Mucosa of gallbladder (tissue), 1 donor: ENCODE measurements around the gene L3MBTL4. TPM values are rescaled to one million over a fixed set of nuclear protein-coding genes. Genes with fewer than 3 reads are reported as not detected.
"Not testable (repeated sequence)": the region's sequence is repeated elsewhere in the genome, so short reads cannot be mapped to it uniquely, and the experiment has no call there.

ENCODE experiments used
- DNase-seq: peaks from one replicate; pipeline ENCODE4 v3.0.0-alpha.2; 2020; ENCODE audit warnings: low spot score
- total RNA-seq: library from RNA; stranded (reverse); gene quantifications from one replicate; pipeline ENCODE4 v1.2.1, GENCODE V29; 2021
- donor health status: DM: no; HTN: no; CAD: no.

L3MBTL4 gene
- total RNA-seq, 1 donor from 2014 or later = 16.1 TPM

GRCh38 chr18:6199777-6200176 lies 214.9 kb downstream of the L3MBTL4 start:
- no peak for DNase-seq

- no peak for DNase-seq
These were observed 216.1 kb downstream of the L3MBTL4 start for GRCh38 chr18:6198585-6198984.

GRCh38 chr18:6194640-6195039 lies 220.1 kb downstream of the L3MBTL4 start:
- no peak for DNase-seq

- not testable (repeated sequence) for DNase-seq
These were observed 228.9 kb downstream of the L3MBTL4 start for GRCh38 chr18:6185782-6186181.

GRCh38 chr18:6174983-6175745 lies 239.5 kb downstream of the L3MBTL4 start:
- no peak for DNase-seq

GRCh38 chr18:6170604-6171003 lies 244.1 kb downstream of the L3MBTL4 start:
- no peak for DNase-seq

GRCh38 chr18:6161549-6161948 lies 253.2 kb downstream of the L3MBTL4 start:
- no peak for DNase-seq

- no peak for DNase-seq
These were observed 255.3 kb downstream of the L3MBTL4 start for GRCh38 chr18:6159426-6159825.

- no peak for DNase-seq
These were observed 255.8 kb downstream of the L3MBTL4 start for GRCh38 chr18:6158958-6159357.

- DNase-seq = no peak
These were observed 258.3 kb downstream of the L3MBTL4 start for GRCh38 chr18:6156446-6156845.

GRCh38 chr18:6155707-6156106 lies 259.0 kb downstream of the L3MBTL4 start:
- no peak for DNase-seq

GRCh38 chr18:6150430-6150829 lies 264.3 kb downstream of the L3MBTL4 start:
- DNase-seq = no peak

- no peak for DNase-seq
These were observed 268.4 kb downstream of the L3MBTL4 start for GRCh38 chr18:6146307-6146661.

GRCh38 chr18:6145645-6146306 lies 268.9 kb downstream of the L3MBTL4 start:
- no peak for DNase-seq

GRCh38 chr18:6139007-6139406 lies 275.7 kb downstream of the L3MBTL4 start:
- DNase-seq = no peak

- DNase-seq = not testable (repeated sequence)
These were observed 278.8 kb downstream of the L3MBTL4 start for GRCh38 chr18:6135901-6136300.

GRCh38 chr18:6135029-6135428 lies 279.7 kb downstream of the L3MBTL4 start:
- not testable (repeated sequence) for DNase-seq

- no peak for DNase-seq
These were observed 281.9 kb downstream of the L3MBTL4 start for GRCh38 chr18:6132751-6133368.

GRCh38 chr18:6120820-6121279 lies 293.9 kb downstream of the L3MBTL4 start:
- DNase-seq = no peak

- DNase-seq = no peak
These were observed 294.9 kb downstream of the L3MBTL4 start for GRCh38 chr18:6119761-6120160.

GRCh38 chr18:6118080-6118479 lies 296.6 kb downstream of the L3MBTL4 start:
- DNase-seq = no peak

- DNase-seq = no peak
These were observed 299.0 kb downstream of the L3MBTL4 start for GRCh38 chr18:6115710-6116109.

GRCh38 chr18:6113650-6114049 lies 301.1 kb downstream of the L3MBTL4 start:
- DNase-seq = no peak
